ENCODE measurements around the gene RPL36A. TPM values are rescaled to one million over a fixed set of nuclear protein-coding genes. Genes with fewer than 3 reads are reported as not detected.

The RPL36A gene
- polyA plus RNA-seq, 1 donor: 2,501 TPM

GRCh38 chrX:101407748-101408531 lies 17.1 kb downstream of the RPL36A start, which contains the start of the genes GLA and HNRNPH2:
Gene GLA, minus strand, starts transcription at chrX:101407925. Its CDS starts 22 bp downstream, at chrX:101407903.
Gene HNRNPH2, plus strand, starts transcription at chrX:101408222. Its CDS starts 3,767 bp downstream, at chrX:101411989.
- peak; percentile 97 to 98 for DNase-seq
- H3K4me3 ChIP-seq (ENCODE audit: low read length): peak within 1 kb of the TSS; percentile 96
- peak within 1 kb of the TSS; percentile 99 for H3K27ac ChIP-seq (ENCODE audit: low read length)
- H3K4me1 ChIP-seq (ENCODE audit: control insufficient read depth, insufficient read depth, low read length): peaks cover 5% of the 10 kb centered on the region
- H3K9me3 ChIP-seq (ENCODE audit: control insufficient read depth, low read depth, low read length): no peaks in the 10 kb centered on the region
- H3K36me3 ChIP-seq (ENCODE audit: control insufficient read depth, insufficient read depth, low read length): peaks cover 15% of the 10 kb centered on the region
- WGBS (ENCODE audit: insufficient coverage, low lambda C conversion rate): no CpG with 5 or more reads among the region's 47 CpGs
- H3K27me3 ChIP-seq (ENCODE audit: control insufficient read depth, insufficient read depth, low read length): no peaks in the 10 kb centered on the region

DNA sequence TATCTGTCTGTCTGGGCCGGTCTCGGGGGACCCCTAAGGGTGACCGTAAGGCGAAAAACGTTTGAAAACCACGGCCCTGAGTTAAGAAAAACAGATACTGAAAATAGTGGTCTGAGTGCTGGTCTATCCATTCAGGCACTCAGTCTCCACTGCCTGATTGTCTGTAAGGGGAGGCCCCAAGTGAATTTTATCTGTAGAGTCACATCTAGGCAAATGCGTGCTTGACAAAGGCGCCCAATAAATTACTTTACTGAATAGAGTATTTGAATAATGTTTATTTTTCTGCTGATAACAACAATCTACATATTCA lies 17.7 kb downstream of the RPL36A start:
- Histone ChIP-seq H3K27me3 (ENCODE audit: control insufficient read depth, insufficient read depth, low read length) (no peaks in the 10 kb centered on the region), H3K4me1 (ENCODE audit: control insufficient read depth, insufficient read depth, low read length) (peaks cover 4% of the 10 kb centered on the region), H3K9me3 (ENCODE audit: control insufficient read depth, low read depth, low read length) (no peaks in the 10 kb centered on the region), H3K4me3 (ENCODE audit: low read length) (peak overlapping the region; percentile 85), H3K27ac (ENCODE audit: low read length) (peak overlapping the region; percentile 99), H3K36me3 (ENCODE audit: control insufficient read depth, insufficient read depth, low read length) (peaks cover 17% of the 10 kb centered on the region)
- DNase-seq: no peak
- WGBS (ENCODE audit: insufficient coverage, low lambda C conversion rate): no CpG with 5 or more reads among the region's 8 CpGs

GRCh38 chrX:101409043-101409442 lies 18.2 kb downstream of the RPL36A start:
- DNase-seq: peak; percentile 61 to 78
- Histone ChIP-seq H3K9me3 (ENCODE audit: control insufficient read depth, low read depth, low read length) (no peaks in the 10 kb centered on the region), H3K27ac (ENCODE audit: low read length) (peak overlapping the region; percentile 99), H3K4me3 (ENCODE audit: low read length) (peak overlapping the region; percentile 85), H3K4me1 (ENCODE audit: control insufficient read depth, insufficient read depth, low read length) (no peaks in the 10 kb centered on the region), H3K36me3 (ENCODE audit: control insufficient read depth, insufficient read depth, low read length) (peaks cover 14% of the 10 kb centered on the region), H3K27me3 (ENCODE audit: control insufficient read depth, insufficient read depth, low read length) (no peaks in the 10 kb centered on the region)
- WGBS (ENCODE audit: insufficient coverage, low lambda C conversion rate): no CpG with 5 or more reads among the region's 6 CpGs

DNA sequence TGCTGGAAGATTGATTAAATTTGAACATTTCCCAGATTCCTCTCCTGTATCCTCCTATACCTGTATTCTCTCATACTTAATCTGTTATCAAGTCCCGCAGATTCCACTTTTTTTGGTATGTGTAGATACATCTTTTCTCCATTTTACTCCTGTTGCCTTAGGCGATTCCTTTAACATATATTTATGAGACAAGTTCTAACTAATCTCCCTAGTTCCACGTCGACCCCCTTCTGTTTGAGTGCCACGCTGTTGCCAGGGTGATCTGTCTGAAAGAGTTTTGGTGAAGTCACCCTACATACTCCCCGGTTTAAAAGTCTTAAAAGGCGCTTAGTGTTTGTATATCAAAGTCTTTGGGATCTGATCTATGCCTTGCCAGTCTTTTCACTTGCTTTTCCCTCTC lies 19.6 kb downstream of the RPL36A start:
- Histone ChIP-seq H3K27ac (ENCODE audit: low read length) (peak overlapping the region; percentile 99), H3K27me3 (ENCODE audit: control insufficient read depth, insufficient read depth, low read length) (no peaks in the 10 kb centered on the region), H3K9me3 (ENCODE audit: control insufficient read depth, low read depth, low read length) (no peaks in the 10 kb centered on the region), H3K36me3 (ENCODE audit: control insufficient read depth, insufficient read depth, low read length) (peaks cover 14% of the 10 kb centered on the region), H3K4me3 (ENCODE audit: low read length) (peak overlapping the region; percentile 85), H3K4me1 (ENCODE audit: control insufficient read depth, insufficient read depth, low read length) (peaks cover 5% of the 10 kb centered on the region)
- DNase-seq: peak in 1 of 2 donors; percentile 4
- no CpG with 5 or more reads among the region's 7 CpGs for WGBS (ENCODE audit: insufficient coverage, low lambda C conversion rate)

GRCh38 chrX:101411984-101412383 lies 21.2 kb downstream of the RPL36A start:
- DNase-seq: no peak
- Histone ChIP-seq H3K36me3 (ENCODE audit: control insufficient read depth, insufficient read depth, low read length) (peaks cover 14% of the 10 kb centered on the region), H3K9me3 (ENCODE audit: control insufficient read depth, low read depth, low read length) (no peaks in the 10 kb centered on the region), H3K27ac (ENCODE audit: low read length) (no peak overlapping the region), H3K4me3 (ENCODE audit: low read length) (no peak overlapping the region), H3K4me1 (ENCODE audit: control insufficient read depth, insufficient read depth, low read length) (peaks cover 18% of the 10 kb centered on the region), H3K27me3 (ENCODE audit: control insufficient read depth, insufficient read depth, low read length) (no peaks in the 10 kb centered on the region)
- no CpG with 5 or more reads among the region's 10 CpGs for WGBS (ENCODE audit: insufficient coverage, low lambda C conversion rate)

DNA sequence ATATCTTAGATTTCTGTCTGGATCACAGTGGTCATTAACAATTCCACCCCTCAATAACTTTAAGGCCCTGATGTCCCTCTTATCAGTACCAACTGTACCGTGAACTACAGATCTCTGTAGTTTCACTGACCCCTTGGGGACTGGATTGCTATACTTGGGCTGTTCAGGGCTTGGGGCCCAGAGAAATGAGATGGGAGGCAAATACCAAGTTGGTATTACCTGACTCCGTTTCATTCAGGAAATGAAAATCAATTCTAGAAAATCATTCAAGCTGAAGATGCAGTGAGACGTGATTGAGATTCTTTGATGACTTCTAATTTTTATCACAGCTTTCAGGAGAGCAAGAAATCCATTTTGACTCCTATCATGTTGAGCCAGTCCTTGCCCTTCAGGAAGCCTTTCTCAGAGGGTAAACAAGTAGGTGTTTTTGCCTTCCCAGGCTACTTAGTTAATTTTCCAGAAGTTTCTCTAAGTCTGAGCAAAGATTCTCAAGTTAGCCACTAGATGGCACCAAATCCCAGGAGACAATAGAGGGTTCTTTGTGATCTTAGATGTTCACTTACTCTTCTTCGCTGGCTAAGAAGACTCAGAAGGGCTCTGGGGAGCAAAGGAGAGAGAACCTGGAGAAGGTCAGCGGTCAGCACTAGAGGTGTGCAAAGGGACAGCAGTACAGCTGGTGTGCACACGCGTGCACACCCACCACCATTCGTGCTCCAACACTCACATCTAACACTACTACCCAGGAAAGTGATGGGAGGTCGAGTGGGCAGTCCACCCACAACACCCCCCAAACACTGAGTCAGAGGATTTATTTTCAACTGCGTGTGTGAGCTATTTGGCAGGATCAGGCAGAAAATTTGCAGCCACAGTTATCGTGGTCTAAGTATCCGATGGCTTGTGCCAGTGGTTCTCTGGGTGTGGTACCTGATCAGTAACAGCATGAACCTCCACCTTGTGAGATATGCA lies 24.7 kb downstream of the RPL36A start:
- Histone ChIP-seq H3K9me3 (ENCODE audit: control insufficient read depth, low read depth, low read length) (no peaks in the 10 kb centered on the region), H3K36me3 (ENCODE audit: control insufficient read depth, insufficient read depth, low read length) (peaks cover 14% of the 10 kb centered on the region), H3K27me3 (ENCODE audit: control insufficient read depth, insufficient read depth, low read length) (no peaks in the 10 kb centered on the region), H3K4me3 (ENCODE audit: low read length) (no peak overlapping the region), H3K4me1 (ENCODE audit: control insufficient read depth, insufficient read depth, low read length) (peaks cover 39% of the 10 kb centered on the region), H3K27ac (ENCODE audit: low read length) (peak overlapping the region; percentile 96)
- WGBS (ENCODE audit: insufficient coverage, low lambda C conversion rate): no CpG with 5 or more reads among the region's 12 CpGs
- peak; percentile 50 to 57 for DNase-seq

GRCh38 chrX:101416691-101417090 lies 25.9 kb downstream of the RPL36A start:
- no peaks in the 10 kb centered on the region for H3K9me3 ChIP-seq (ENCODE audit: control insufficient read depth, low read depth, low read length)
- DNase-seq: peak; percentile 24 to 51
- H3K27me3 ChIP-seq (ENCODE audit: control insufficient read depth, insufficient read depth, low read length): no peaks in the 10 kb centered on the region
- peak overlapping the region; percentile 96 for H3K27ac ChIP-seq (ENCODE audit: low read length)
- no CpG with 5 or more reads among the region's 7 CpGs for WGBS (ENCODE audit: insufficient coverage, low lambda C conversion rate)
- H3K4me3 ChIP-seq (ENCODE audit: low read length): no peak overlapping the region
- H3K4me1 ChIP-seq (ENCODE audit: control insufficient read depth, insufficient read depth, low read length): peaks cover 39% of the 10 kb centered on the region
- peaks cover 14% of the 10 kb centered on the region for H3K36me3 ChIP-seq (ENCODE audit: control insufficient read depth, insufficient read depth, low read length)

DNA sequence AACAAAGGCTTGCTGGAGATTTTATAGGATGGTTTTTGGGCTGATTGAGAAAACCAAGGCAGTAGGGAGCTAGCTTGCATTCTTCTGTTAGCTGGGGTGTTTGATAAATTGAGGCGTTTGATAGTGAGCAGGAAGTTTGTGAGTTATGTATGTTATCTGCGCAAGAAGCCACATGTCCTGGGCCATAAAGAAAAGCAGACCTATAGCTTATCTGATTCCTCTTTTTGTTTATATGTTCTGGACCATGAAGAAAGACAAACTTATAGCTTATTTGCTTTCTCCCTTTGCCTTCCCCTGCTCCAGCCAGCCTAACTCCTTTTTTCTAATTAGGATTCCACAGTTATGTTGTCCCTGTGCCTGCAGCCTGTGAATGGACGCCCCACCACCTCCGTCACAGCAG lies 26.4 kb downstream of the RPL36A start:
- Histone ChIP-seq H3K27ac (ENCODE audit: low read length) (peak overlapping the region; percentile 96), H3K9me3 (ENCODE audit: control insufficient read depth, low read depth, low read length) (no peaks in the 10 kb centered on the region), H3K4me3 (ENCODE audit: low read length) (no peak overlapping the region), H3K27me3 (ENCODE audit: control insufficient read depth, insufficient read depth, low read length) (no peaks in the 10 kb centered on the region), H3K36me3 (ENCODE audit: control insufficient read depth, insufficient read depth, low read length) (peaks cover 9% of the 10 kb centered on the region), H3K4me1 (ENCODE audit: control insufficient read depth, insufficient read depth, low read length) (peaks cover 39% of the 10 kb centered on the region)
- no CpG with 5 or more reads among the region's 4 CpGs for WGBS (ENCODE audit: insufficient coverage, low lambda C conversion rate)
- peak in 1 of 2 donors; percentile 30 for DNase-seq

GRCh38 chrX:101417981-101418841 lies 27.4 kb downstream of the RPL36A start:
- WGBS (ENCODE audit: insufficient coverage, low lambda C conversion rate): no CpG with 5 or more reads among the region's 56 CpGs
- Histone ChIP-seq H3K27me3 (ENCODE audit: control insufficient read depth, insufficient read depth, low read length) (no peaks in the 10 kb centered on the region), H3K9me3 (ENCODE audit: control insufficient read depth, low read depth, low read length) (no peaks in the 10 kb centered on the region), H3K36me3 (ENCODE audit: control insufficient read depth, insufficient read depth, low read length) (no peaks in the 10 kb centered on the region), H3K4me1 (ENCODE audit: control insufficient read depth, insufficient read depth, low read length) (peaks cover 39% of the 10 kb centered on the region), H3K4me3 (ENCODE audit: low read length) (peak overlapping the region; percentile 68), H3K27ac (ENCODE audit: low read length) (peak overlapping the region; percentile 96)
- DNase-seq: peak in 1 of 2 donors; percentile 60
